Fibroblast of lung (primary cell): ENCODE data around the gene WDR11. TPM values are rescaled to one million over a fixed set of nuclear protein-coding genes. Genes with fewer than 3 reads are reported as not detected.

Experiments used
- DNase-seq, 2 donors: peaks; one replicate each; pipeline versions ENCODE4 v3.0.0 to v3.0.0-alpha.2; 2010; ENCODE audit warnings: low read depth in 2 of 2
- H2AFZ ChIP-seq: 2 replicates; pipeline ENCODE4 v1.5.1; 2012; ENCODE audit warnings: low read length, control low read depth, inconsistent platforms
- H3K27ac ChIP-seq: 2 replicates; pipeline ENCODE4 v1.5.1; 2011; ENCODE audit warnings: low read length, control low read depth; ENCODE audit not compliant: insufficient read depth
- H3K27me3 ChIP-seq: 2 replicates; pipeline ENCODE4 v1.5.1; 2011; ENCODE audit warnings: mild to moderate bottlenecking, low read length; ENCODE audit not compliant: control insufficient read depth, insufficient read depth
- H3K36me3 ChIP-seq: 2 replicates; pipeline ENCODE4 v1.5.1; 2011; ENCODE audit warnings: low read length; ENCODE audit not compliant: control insufficient read depth, insufficient read depth
- H3K4me1 ChIP-seq: 2 replicates; pipeline ENCODE4 v1.5.1; 2011; ENCODE audit warnings: low read length; ENCODE audit not compliant: control insufficient read depth, insufficient read depth; ENCODE audit errors: extremely low read depth
- H3K4me2 ChIP-seq: 2 replicates; pipeline ENCODE4 v1.5.1; 2011; ENCODE audit warnings: low read length, control low read depth; ENCODE audit not compliant: insufficient read depth; ENCODE audit errors: extremely low read depth
- H3K4me3 ChIP-seq, 4 experiments: fragments of 200-600 bp in 1 of 4; sonication (generic) in 1 of 4; replicated peaks in 1 of 4; 2 replicates each; pipeline ENCODE4 v1.5.1; 2011 to 2016; ENCODE audit warnings: low read length in 4 of 4, low read depth in 3 of 4, mild to moderate bottlenecking in 3 of 4, control low read depth in 2 of 4, inconsistent platforms in 1 of 4, mixed read lengths in 1 of 4; ENCODE audit not compliant: insufficient read depth in 1 of 4; ENCODE audit errors: control extremely low read depth in 1 of 4
- H3K79me2 ChIP-seq: 2 replicates; pipeline ENCODE4 v1.5.1; 2012; ENCODE audit warnings: mild to moderate bottlenecking, low read length, inconsistent platforms; ENCODE audit not compliant: control insufficient read depth, insufficient read depth
- H3K9ac ChIP-seq: 2 replicates; pipeline ENCODE4 v1.5.1; 2011; ENCODE audit warnings: mild to moderate bottlenecking, low read length, control low read depth; ENCODE audit not compliant: insufficient read depth
- H3K9me3 ChIP-seq: 2 replicates; pipeline ENCODE4 v1.5.1; 2012; ENCODE audit warnings: low read depth, low read length; ENCODE audit not compliant: control insufficient read depth, insufficient read depth
- H4K20me1 ChIP-seq: 2 replicates; pipeline ENCODE4 v1.5.1; 2011; ENCODE audit warnings: low read length; ENCODE audit not compliant: control insufficient read depth, insufficient read depth; ENCODE audit errors: extremely low read depth
- CTCF ChIP-seq, 2 donors: IDR thresholded peaks in 1 of 2; conservative IDR thresholded peaks in 1 of 2; 1 replicate in 1 of 2; 2 replicates in 1 of 2; pipeline ENCODE4 v1.5.1; 2011 to 2012; ENCODE audit warnings: low read length in 2 of 2, control low read depth in 1 of 2, inconsistent platforms in 1 of 2, low read depth in 1 of 2, mild to moderate bottlenecking in 1 of 2
- EZH2 ChIP-seq: IDR thresholded peaks from 2 replicates; pipeline ENCODE4 v1.5.1; 2012; ENCODE audit warnings: low read length, control low read depth, mild to moderate bottlenecking; ENCODE audit errors: missing control alignments
- polyA plus RNA-seq, 2 donors: library from polyadenylated mRNA; depleted of rRNA in 1 of 2; stranded (reverse) in 1 of 2; unstranded in 1 of 2; fragments of >200 nt; gene quantifications; 2 replicates each; pipeline ENCODE4 v1.2.1, GENCODE V29; 2011 to 2012; ENCODE audit warnings: missing spikeins in 1 of 2
- total RNA-seq: library from RNA; depleted of rRNA; stranded (reverse); fragments of >200 nt; gene quantifications from 2 replicates; pipeline ENCODE4 v1.2.1, GENCODE V29; 2014

WDR11 gene
- total and polyA plus RNA-seq, 2 donors (not counting 1 experiment from before 2014, with no cell fraction given), result 61.4 to 89.5 TPM

GRCh38 chr10:120945801-120946302 lies 94.7 kb downstream of the WDR11 start:
- peaks cover 2% of the 10 kb centered on the region for H3K4me1 ChIP-seq
- no peaks in the 10 kb centered on the region for H4K20me1 ChIP-seq
- no peak overlapping the region for H3K9ac ChIP-seq
- H3K79me2 ChIP-seq, result no peaks in the 10 kb centered on the region
- H2AFZ ChIP-seq, result no peak overlapping the region
- H3K27ac ChIP-seq, result no peak overlapping the region
- H3K9me3 ChIP-seq, result no peaks in the 10 kb centered on the region
- no peak overlapping the region for H3K4me2 ChIP-seq
- peak; percentile 9 to 61 for DNase-seq
- no peaks in the 10 kb centered on the region for H3K36me3 ChIP-seq
- H3K27me3 ChIP-seq, result peaks cover 9% of the 10 kb centered on the region
- H3K4me3 ChIP-seq, result no peak overlapping the region
- TF ChIP-seq CTCF (conservative IDR thresholded peaks at IDR 0.05 in 1 of 2, IDR thresholded peaks at IDR 0.05 in 1 of 2; ENCODE audit: low read depth in 1 of 2, low read length in 2 of 2), result no peak
- no peak for TF ChIP-seq EZH2

- Histone ChIP-seq H3K9me3 (no peaks in the 10 kb centered on the region), H3K4me3 (no peak overlapping the region), H4K20me1 (no peaks in the 10 kb centered on the region), H3K79me2 (no peaks in the 10 kb centered on the region), H3K4me2 (no peak overlapping the region), H3K27ac (no peak overlapping the region), H3K27me3 (peaks cover 9% of the 10 kb centered on the region), H3K4me1 (peaks cover 2% of the 10 kb centered on the region), H3K9ac (no peak overlapping the region), H3K36me3 (no peaks in the 10 kb centered on the region), H2AFZ (no peak overlapping the region)
- TF ChIP-seq EZH2 (no peak), CTCF (conservative IDR thresholded peaks at IDR 0.05 in 1 of 2, IDR thresholded peaks at IDR 0.05 in 1 of 2; ENCODE audit: low read depth in 1 of 2, low read length in 2 of 2) (no peak)
- DNase-seq, result no peak
Observed at GRCh38 chr10:120946497-120946896, 95.3 kb downstream of the WDR11 start.

- Histone ChIP-seq H3K4me2 (peak overlapping the region; percentile 88), H3K9ac (no peak overlapping the region)
- TF ChIP-seq CTCF (conservative IDR thresholded peaks at IDR 0.05 in 1 of 2, IDR thresholded peaks at IDR 0.05 in 1 of 2; ENCODE audit: low read depth in 1 of 2, low read length in 2 of 2) (peak; percentile 62 to 75), EZH2 (no peak)
Observed at GRCh38 chr10:120948889-120949608, 97.9 kb downstream of the WDR11 start.

More at GRCh38 chr10:120948889-120949608, 97.9 kb downstream of the WDR11 start:
- Histone ChIP-seq H4K20me1 (no peaks in the 10 kb centered on the region), H3K4me1 (peaks cover 2% of the 10 kb centered on the region), H3K27me3 (peaks cover 9% of the 10 kb centered on the region), H2AFZ (peak overlapping the region; percentile 74), H3K27ac (no peak overlapping the region), H3K36me3 (no peaks in the 10 kb centered on the region), H3K79me2 (no peaks in the 10 kb centered on the region), H3K9me3 (no peaks in the 10 kb centered on the region), H3K4me3 (peak overlapping the region; percentile 34 to 51 (median 42))
- peak; percentile 61 to 63 for DNase-seq
